ENCODE results near the gene PIGQ. TPM values are rescaled to one million over a fixed set of nuclear protein-coding genes. Genes with fewer than 3 reads are reported as not detected.

The PIGQ gene
- total and polyA plus RNA-seq, 2 of the 4 experiments (the other 2 are of a cell fraction): 5.9 to 36.8 TPM

- no peak for TF ChIP-seq ELK1 (IDR thresholded peaks at IDR 0.05; ENCODE audit: borderline replicate concordance, low read depth, low read length)
- no peak for TF ChIP-seq CEBPB (IDR thresholded peaks at IDR 0.05; ENCODE audit: low read depth, low read length)
Observed at GRCh38 chr16:589658-590187, 20.0 kb downstream of the PIGQ start, which contains the start of gene RAB40C (continued).

DNA sequence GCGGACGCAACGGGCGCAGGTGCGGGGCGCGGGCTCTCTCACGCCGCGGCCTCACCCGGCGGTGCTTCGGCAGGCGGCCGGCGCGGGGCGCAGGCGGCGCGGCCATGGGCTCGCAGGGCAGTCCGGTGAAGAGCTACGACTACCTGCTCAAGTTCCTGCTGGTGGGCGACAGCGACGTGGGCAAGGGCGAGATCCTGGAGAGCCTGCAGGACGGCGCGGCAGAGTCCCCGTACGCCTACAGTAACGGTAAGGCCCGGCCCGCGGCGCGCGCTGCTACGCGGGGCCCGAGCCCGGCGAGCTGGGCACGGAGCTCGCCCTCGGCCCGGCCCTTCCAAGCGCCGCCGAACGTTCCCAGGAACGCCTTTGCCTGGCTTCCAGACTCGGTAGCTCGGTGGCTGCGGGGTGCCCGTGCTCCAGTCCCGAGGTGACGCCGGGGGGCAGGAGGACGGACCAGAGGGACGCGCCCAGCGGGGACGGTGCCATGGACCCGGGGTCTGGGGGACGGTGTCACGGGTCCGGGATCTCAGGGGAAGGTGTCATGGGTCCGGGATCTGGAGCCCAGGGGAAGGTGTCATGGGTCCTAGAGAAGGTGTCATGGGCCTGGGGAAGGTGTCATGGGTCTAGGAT is 20.5 kb downstream of the PIGQ start:
- peak overlapping the region; percentile 87 for H4K91ac ChIP-seq (ENCODE audit: insufficient read depth, low read depth, low read length)
- ChIA-PET POLR2A (ENCODE audit: unreplicated experiment) (no interaction called here), CTCF (interaction anchor here (0.8 kb wide), 1 partner anchor 11 kb away, joined by 3 read pairs; no protein-coding TSS in a partner anchor)
- peak overlapping the region; percentile 67 for H2AK5ac ChIP-seq (ENCODE audit: low read depth, low read length)
- peak overlapping the region; percentile 95 for H3K4me2 ChIP-seq (ENCODE audit: low read depth, low read length)
- H2AFZ ChIP-seq (replicated peaks; ENCODE audit: low read length, poor library complexity): peak overlapping the region; percentile 94
- ATAC-seq (ENCODE audit: low read depth) (peak; percentile 10), DNase-seq (peak; percentile 47)
- peaks cover 52% of the 10 kb centered on the region for H4K20me1 ChIP-seq (ENCODE audit: insufficient read depth, low read length)
- H2BK15ac ChIP-seq (ENCODE audit: low read depth, low read length): no peak overlapping the region
- peak overlapping the region; percentile 31; the same call in 1 of the 2 replicates for H3K56ac ChIP-seq (ENCODE audit: extremely low read depth, insufficient read depth, low read length)
- TF ChIP-seq MAZ (IDR thresholded peaks at IDR 0.05; ENCODE audit: borderline replicate concordance, low read depth, low read length): 0 out of 2 replicates have a peak, but pooled peaks have one; percentile 18
- no peak for TF ChIP-seq CEBPB (IDR thresholded peaks at IDR 0.05; ENCODE audit: low read depth, low read length)
- peak; percentile 10; the same call in 1 of the 2 replicates for TF ChIP-seq CTCF (conservative IDR thresholded peaks at IDR 0.05; ENCODE audit: low read depth, low read length)
- no peak for TF ChIP-seq POLR2A (IDR thresholded peaks at IDR 0.05; ENCODE audit: low read depth, low read length)
- TF ChIP-seq MXI1 (IDR thresholded peaks at IDR 0.05; ENCODE audit: borderline replicate concordance, low read depth, low read length): peak; percentile 48; the same call in 1 of the 2 replicates
- peak; percentile 24; the same call in 1 of the 2 replicates for TF ChIP-seq FOS (IDR thresholded peaks at IDR 0.05; ENCODE audit: low read depth, low read length)
- no peak for TF ChIP-seq USF2 (IDR thresholded peaks at IDR 0.05; ENCODE audit: low read depth, low read length)
- peak overlapping the region; percentile 74 for H3K9ac ChIP-seq (ENCODE audit: low read depth, low read length)
- peaks cover 18% of the 10 kb centered on the region for H3K4me1 ChIP-seq (ENCODE audit: control insufficient read depth, insufficient read depth, low read length)
- H3K4me3 ChIP-seq (ENCODE audit: insufficient read depth, low read depth, low read length): peak overlapping the region; percentile 98
- peak overlapping the region; percentile 28 to 69; a peak in 2 of 4 replicates for H4K8ac ChIP-seq (ENCODE audit: low read depth in 2 of 2, low read length in 2 of 2)
- dilution Hi-C loops (cut with HindIII; ENCODE audit: low sequenced_read_pairs, unreplicated experiment): no loop called here
- H2BK20ac ChIP-seq (ENCODE audit: low read depth, low read length): no peak overlapping the region
- H2BK5ac ChIP-seq (ENCODE audit: low read depth, low read length, poor library complexity, severe bottlenecking): peak overlapping the region; percentile 64
- H2AK9ac ChIP-seq (replicated peaks; ENCODE audit: low read depth, low read length, poor library complexity): peak overlapping the region; percentile 95
- BruUV-seq (replicated peaks): no TSS peak
- intact Hi-C loops (cut with micrococcal nuclease): no loop called here
- H2BK120ac ChIP-seq (ENCODE audit: low read depth, low read length): no peak overlapping the region; the same call in 1 of the 2 replicates
- peak overlapping the region; percentile 82 for H3K4ac ChIP-seq (ENCODE audit: low read depth, low read length)
- H3K27me3 ChIP-seq (ENCODE audit: control insufficient read depth, insufficient read depth, low read length): no peaks in the 10 kb centered on the region
- peak overlapping the region; percentile 92 for H3K23ac ChIP-seq (ENCODE audit: low read depth, low read length)
- 1% methylated on average over 65 of the region's 71 CpGs; no CpG with 5 or more reads in 1 of the 2 experiments for WGBS, 2 experiments (ENCODE audit: extremely low coverage in 2 of 2, insufficient read length in 1 of 2)
- peaks cover 25 to 77% of the 10 kb centered on the region in 2 experiments; a peak in 3 of 4 replicates for H3K79me1 ChIP-seq (ENCODE audit: low read depth in 1 of 2, low read length in 2 of 2)
- in situ Hi-C loops (cut with MboI; ENCODE audit: low sequenced_read_pairs): no loop called here
- H3K9me3 ChIP-seq (ENCODE audit: control insufficient read depth, insufficient read depth, low read length): no peaks in the 10 kb centered on the region
- peak overlapping the region; percentile 76 for H3K14ac ChIP-seq (replicated peaks; ENCODE audit: low read depth, low read length)
- H4K5ac ChIP-seq (ENCODE audit: low read depth, low read length): no peak overlapping the region
- peaks cover 17% of the 10 kb centered on the region; the same call in 1 of the 2 replicates for H3K9me1 ChIP-seq (ENCODE audit: insufficient read depth, low read length)
- H3K36me3 ChIP-seq (ENCODE audit: control insufficient read depth, insufficient read depth, low read length): 0 out of 2 replicates have a peak, but pooled peaks cover 2% of the 10 kb centered on the region
- peak overlapping the region; percentile 38 for H3K27ac ChIP-seq (ENCODE audit: insufficient read depth, low read length)
- H3K18ac ChIP-seq (ENCODE audit: low read depth, low read length): no peak overlapping the region

All from IMR-90 (cell line).